Brain microvascular endothelial cell (primary cell): ENCODE results near the gene NUMBL.
"Not testable (repeated sequence)": the region's sequence is repeated elsewhere in the genome, so short reads cannot be mapped to it uniquely, and the experiment has no call there.

Experiments used
- DNase-seq: peaks from one replicate; pipeline ENCODE4 v3.0.0-alpha.2; 2020
- H3K27ac ChIP-seq: fragments of 250-450 bp; sonication (Bioruptor Pico); 2 replicates; pipeline ENCODE4 v1.5.1; 2020; ENCODE audit warnings: mild to moderate bottlenecking, moderate library complexity
- H3K27me3 ChIP-seq: fragments of 250-450 bp; sonication (Bioruptor Pico); replicated peaks from 2 replicates; pipeline ENCODE4 v1.5.1; 2020; ENCODE audit warnings: mild to moderate bottlenecking
- H3K36me3 ChIP-seq: fragments of 250-450 bp; sonication (Bioruptor Pico); replicated peaks from 2 replicates; pipeline ENCODE4 v1.5.1; 2020; ENCODE audit warnings: mild to moderate bottlenecking
- H3K4me3 ChIP-seq: 2 replicates; pipeline ENCODE4 v1.5.1; 2011; ENCODE audit warnings: low read depth, mild to moderate bottlenecking, control low read depth, low read length, moderate library complexity
- in situ Hi-C: cut with HindIII; loops from 2 replicates; pipeline ENCODE4 v1.10.0; 2017; ENCODE audit warnings: low sequenced_read_pairs, low pct_ligation_motif_present
- TF ChIP-seq, protein P1 (sequence below): IDR thresholded peaks from 2 replicates; pipeline ENCODE4 v1.5.1; 2011; ENCODE audit warnings: low read depth, mild to moderate bottlenecking, moderate library complexity, low read length, control low read depth, inconsistent platforms; ENCODE audit errors: missing control alignments

The NUMBL gene

DNA sequence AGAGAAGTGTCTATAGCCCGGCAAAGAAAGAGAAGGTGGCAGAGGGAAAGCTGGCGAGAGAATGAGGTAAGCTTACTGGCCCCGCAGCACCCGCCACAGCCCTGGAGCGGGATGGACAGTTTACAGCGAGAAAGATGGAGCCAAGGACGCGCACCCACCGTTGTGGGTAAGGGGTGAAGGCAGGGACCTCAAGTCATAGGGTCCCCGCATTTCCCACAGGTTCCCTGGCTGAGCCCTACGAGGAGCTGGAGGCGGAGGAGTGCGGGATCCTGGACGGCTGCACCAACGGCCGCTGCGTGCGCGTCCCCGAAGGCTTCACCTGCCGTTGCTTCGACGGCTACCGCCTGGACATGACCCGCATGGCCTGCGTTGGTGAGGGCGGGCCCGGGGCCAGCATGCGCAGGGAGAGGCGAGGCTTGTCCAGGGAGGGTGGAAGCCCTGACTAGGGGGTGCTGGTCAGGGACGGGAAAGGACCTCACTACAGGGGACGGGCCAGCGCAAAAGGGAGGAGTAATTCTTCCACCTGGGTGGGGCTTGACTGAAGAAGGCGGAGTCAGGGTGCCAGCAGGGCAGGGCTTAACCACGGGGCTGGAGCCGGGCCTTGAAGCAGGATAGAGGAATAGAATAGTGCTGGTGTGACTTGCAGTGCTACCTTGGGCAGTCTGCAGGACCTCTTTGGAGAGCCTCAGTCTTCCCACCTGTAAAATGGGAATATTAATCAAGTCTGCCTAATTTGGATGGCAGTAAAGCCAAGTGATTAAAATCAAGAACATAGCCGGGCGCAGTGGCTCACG, 62.8 kb downstream of the NUMBL start:
- no peak overlapping the region for H3K4me3 ChIP-seq
- in situ Hi-C loops = no loop called here
- no peak overlapping the region for H3K27ac ChIP-seq
- H3K27me3 ChIP-seq = no peaks in the 10 kb centered on the region
- H3K36me3 ChIP-seq = peaks cover 13% of the 10 kb centered on the region
- TF ChIP-seq, protein P1, sequence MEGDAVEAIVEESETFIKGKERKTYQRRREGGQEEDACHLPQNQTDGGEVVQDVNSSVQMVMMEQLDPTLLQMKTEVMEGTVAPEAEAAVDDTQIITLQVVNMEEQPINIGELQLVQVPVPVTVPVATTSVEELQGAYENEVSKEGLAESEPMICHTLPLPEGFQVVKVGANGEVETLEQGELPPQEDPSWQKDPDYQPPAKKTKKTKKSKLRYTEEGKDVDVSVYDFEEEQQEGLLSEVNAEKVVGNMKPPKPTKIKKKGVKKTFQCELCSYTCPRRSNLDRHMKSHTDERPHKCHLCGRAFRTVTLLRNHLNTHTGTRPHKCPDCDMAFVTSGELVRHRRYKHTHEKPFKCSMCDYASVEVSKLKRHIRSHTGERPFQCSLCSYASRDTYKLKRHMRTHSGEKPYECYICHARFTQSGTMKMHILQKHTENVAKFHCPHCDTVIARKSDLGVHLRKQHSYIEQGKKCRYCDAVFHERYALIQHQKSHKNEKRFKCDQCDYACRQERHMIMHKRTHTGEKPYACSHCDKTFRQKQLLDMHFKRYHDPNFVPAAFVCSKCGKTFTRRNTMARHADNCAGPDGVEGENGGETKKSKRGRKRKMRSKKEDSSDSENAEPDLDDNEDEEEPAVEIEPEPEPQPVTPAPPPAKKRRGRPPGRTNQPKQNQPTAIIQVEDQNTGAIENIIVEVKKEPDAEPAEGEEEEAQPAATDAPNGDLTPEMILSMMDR = no peak
- DNase-seq = no peak

DNA sequence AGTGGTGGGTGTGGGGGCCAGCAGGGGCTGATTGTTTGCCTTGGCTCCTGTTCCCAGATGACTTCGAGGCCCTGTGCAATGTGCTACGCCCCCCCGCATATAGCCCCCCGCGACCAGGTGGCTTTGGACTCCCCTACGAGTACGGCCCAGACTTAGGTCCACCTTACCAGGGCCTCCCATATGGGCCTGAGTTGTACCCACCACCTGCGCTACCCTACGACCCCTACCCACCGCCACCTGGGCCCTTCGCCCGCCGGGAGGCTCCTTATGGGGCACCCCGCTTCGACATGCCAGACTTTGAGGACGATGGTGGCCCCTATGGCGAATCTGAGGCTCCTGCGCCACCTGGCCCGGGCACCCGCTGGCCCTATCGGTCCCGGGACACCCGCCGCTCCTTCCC, 63.5 kb downstream of the NUMBL start:
- Histone ChIP-seq H3K27ac (no peak overlapping the region), H3K36me3 (peaks cover 20% of the 10 kb centered on the region), H3K27me3 (no peaks in the 10 kb centered on the region), H3K4me3 (no peak overlapping the region)
- in situ Hi-C loops = no loop called here
- TF ChIP-seq, protein P1 = no peak
- no peak for DNase-seq

GRCh38 chr19:40625406-40626120, 64.9 kb downstream of the NUMBL start:
- H3K27me3 ChIP-seq = no peaks in the 10 kb centered on the region
- H3K4me3 ChIP-seq = no peak overlapping the region
- in situ Hi-C loops = no loop called here
- H3K27ac ChIP-seq = no peak overlapping the region
- peaks cover 29% of the 10 kb centered on the region for H3K36me3 ChIP-seq
- TF ChIP-seq, protein P1 = no peak
- DNase-seq = no peak

GRCh38 chr19:40624369-40625153, 65.9 kb downstream of the NUMBL start:
- in situ Hi-C loops, DNase-seq, H3K27me3 ChIP-seq, H3K4me3 ChIP-seq, H3K27ac ChIP-seq: not testable (repeated sequence)
- H3K36me3 ChIP-seq = peaks cover 32% of the 10 kb centered on the region

GRCh38 chr19:40623403-40624251, 66.8 kb downstream of the NUMBL start:
- Histone ChIP-seq H3K4me3 (no peak overlapping the region), H3K27ac (no peak overlapping the region), H3K27me3 (no peaks in the 10 kb centered on the region), H3K36me3 (peaks cover 36% of the 10 kb centered on the region)
- in situ Hi-C loops = no loop called here
- DNase-seq = no peak
- TF ChIP-seq, protein P1 = no peak
